ENCODE data around the gene LINGO4.

- TF ChIP-seq CREB5 (CRISPR knock-in tag; IDR thresholded peaks at IDR 0.05; ENCODE audit: low read depth) (no peak), BACH2 (CRISPR knock-in tag; IDR thresholded peaks at IDR 0.05; ENCODE audit: borderline replicate concordance) (no peak), ZNF70 (CRISPR knock-in tag; IDR thresholded peaks at IDR 0.05) (no peak), PPARA (CRISPR knock-in tag; IDR thresholded peaks at IDR 0.05; ENCODE audit: borderline replicate concordance) (no peak), CSDC2 (CRISPR knock-in tag; IDR thresholded peaks at IDR 0.05) (no peak), PATZ1 (CRISPR knock-in tag; IDR thresholded peaks at IDR 0.05; ENCODE audit: borderline replicate concordance) (no peak), ZFP30 (CRISPR knock-in tag; IDR thresholded peaks at IDR 0.05) (no peak)
These were observed 28.1 kb upstream of the LINGO4 start for GRCh38 chr1:151833172-151833900.
